Right lobe of liver (tissue), 4 donors: ENCODE measurements around the gene ATP6AP2.
A peak's percentile ranks its signal among the peaks of the same experiment; 100 is the strongest.

Source experiments
- POLR2A ChIP-seq: fragments of 450-650 bp; IDR thresholded peaks from one replicate; pipeline ENCODE4 v1.6.1; 2017; ENCODE audit warnings: antibody characterized with exemption, mild to moderate bottlenecking
- TF ChIP-seq, protein P1 (sequence below), 4 donors: fragments of 200-600 bp in 3 of 4; fragments of 450-650 bp in 1 of 4; IDR thresholded peaks; one replicate each; pipeline versions ENCODE4 v1.5.1 to v1.8.0; 2016 to 2022; ENCODE audit warnings: antibody characterized with exemption in 4 of 4, mild to moderate bottlenecking in 2 of 4
- donor health status: DM: no; HTN: no; CAD: no.
- donor health status: DM: no; HTN: no; CAD: no.
- donor health status: DM: no; HTN: yes; CAD: no.

- TF ChIP-seq, protein P1, sequence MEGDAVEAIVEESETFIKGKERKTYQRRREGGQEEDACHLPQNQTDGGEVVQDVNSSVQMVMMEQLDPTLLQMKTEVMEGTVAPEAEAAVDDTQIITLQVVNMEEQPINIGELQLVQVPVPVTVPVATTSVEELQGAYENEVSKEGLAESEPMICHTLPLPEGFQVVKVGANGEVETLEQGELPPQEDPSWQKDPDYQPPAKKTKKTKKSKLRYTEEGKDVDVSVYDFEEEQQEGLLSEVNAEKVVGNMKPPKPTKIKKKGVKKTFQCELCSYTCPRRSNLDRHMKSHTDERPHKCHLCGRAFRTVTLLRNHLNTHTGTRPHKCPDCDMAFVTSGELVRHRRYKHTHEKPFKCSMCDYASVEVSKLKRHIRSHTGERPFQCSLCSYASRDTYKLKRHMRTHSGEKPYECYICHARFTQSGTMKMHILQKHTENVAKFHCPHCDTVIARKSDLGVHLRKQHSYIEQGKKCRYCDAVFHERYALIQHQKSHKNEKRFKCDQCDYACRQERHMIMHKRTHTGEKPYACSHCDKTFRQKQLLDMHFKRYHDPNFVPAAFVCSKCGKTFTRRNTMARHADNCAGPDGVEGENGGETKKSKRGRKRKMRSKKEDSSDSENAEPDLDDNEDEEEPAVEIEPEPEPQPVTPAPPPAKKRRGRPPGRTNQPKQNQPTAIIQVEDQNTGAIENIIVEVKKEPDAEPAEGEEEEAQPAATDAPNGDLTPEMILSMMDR (IDR thresholded peaks at IDR 0.05) = peak; percentile 77 to 93 (median 88)
- TF ChIP-seq POLR2A = no peak
Observed at GRCh38 chrX:40543661-40544328, 37.0 kb upstream of the ATP6AP2 start.
